Activated gamma-delta T cell treated with anti-CD3 and anti-CD28 coated beads, Interleukin-2, amount 50 U/mL, for 16 hours (primary cell): ENCODE results near the gene SHOC2.

Source experiments
- DNase-seq: peaks from one replicate; pipeline ENCODE4 v3.0.0-alpha.2; 2020; ENCODE audit warnings: low read depth

SHOC2 gene

GRCh38 chr10:110919349-110919931 is at the start of gene SHOC2:
TSS of gene SHOC2 (plus strand) at chr10:110919604. CDS start at chr10:110964359, 44,755 bp downstream.
- DNase-seq: peak; percentile 96

DNA sequence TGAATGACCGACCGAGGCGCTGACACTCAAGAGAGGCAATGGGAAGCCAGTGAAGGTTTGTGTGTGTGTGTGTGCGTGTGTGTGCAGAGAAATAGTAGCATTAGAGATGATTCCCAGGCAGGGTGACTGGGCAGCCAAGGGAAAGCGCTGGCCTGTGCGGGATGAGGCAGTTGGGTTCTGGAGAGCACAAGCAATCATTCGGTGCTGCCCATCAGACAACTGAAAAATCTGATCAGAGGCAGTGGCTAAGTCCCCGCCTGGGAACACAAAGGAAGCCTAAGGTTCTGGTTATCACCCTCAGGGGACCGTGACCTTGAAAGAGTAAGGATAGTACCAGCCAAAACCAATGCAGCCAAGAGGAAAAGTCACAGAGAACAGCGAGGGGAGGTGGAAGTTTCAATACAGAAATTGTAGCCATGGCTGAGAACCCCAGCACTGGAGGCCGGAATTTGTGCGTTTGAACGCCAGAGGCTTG is 48.5 kb upstream of the SHOC2 start:
- no peak for DNase-seq

- DNase-seq: peak; percentile 92
Measured at GRCh38 chr10:110871298-110872084, 47.9 kb upstream of the SHOC2 start, which contains the start of gene PDCD4. TSS of gene PDCD4 (plus strand) at chr10:110871928. CDS start at chr10:110876028, 4,100 bp downstream.

- DNase-seq: peak; percentile 71
Measured at GRCh38 chr10:110872145-110872983, 47.0 kb upstream of the SHOC2 start.

DNA sequence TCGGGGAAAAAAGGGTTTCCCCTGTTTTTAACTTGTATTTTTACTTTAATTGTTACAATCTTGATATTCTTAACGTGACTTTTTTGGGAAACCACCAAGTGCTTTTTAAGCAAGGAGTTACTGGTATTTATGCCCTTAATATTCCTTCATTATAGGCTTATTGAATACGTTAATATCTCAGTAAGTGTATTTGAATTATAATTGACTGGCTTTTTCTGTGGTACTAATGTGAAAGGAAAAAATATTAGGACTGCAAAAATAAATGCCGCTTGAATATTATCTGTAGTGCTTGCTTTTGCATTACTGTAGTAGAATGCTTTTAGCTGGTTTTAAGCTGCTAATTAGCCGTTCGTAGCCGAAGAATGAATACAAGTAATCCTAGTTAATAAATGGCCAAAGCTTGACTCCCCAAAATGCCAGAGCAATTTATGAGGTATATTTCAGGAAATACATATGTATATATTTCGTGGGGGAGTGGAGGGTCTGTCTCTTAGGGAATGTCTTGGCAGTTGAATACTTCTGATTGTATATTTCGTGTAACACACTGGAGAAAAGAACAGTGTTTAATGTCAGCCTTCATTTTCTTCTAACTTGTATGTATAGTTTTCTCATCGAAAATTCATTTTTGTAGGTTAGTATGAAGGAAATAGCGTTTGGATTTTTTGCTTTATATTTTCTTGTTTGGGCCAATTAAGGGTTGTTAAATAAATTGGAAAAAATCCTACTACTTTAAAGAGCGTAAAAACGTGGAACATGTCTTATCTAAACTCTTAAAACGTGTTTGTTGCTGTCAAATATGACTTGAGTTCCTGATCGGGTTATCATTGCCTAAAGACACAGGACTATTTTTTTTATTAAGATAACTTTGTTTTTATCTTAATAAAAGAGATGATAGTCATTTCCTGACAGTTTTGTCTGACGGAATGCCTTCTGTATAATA is 46.1 kb upstream of the SHOC2 start:
- no peak for DNase-seq

DNA sequence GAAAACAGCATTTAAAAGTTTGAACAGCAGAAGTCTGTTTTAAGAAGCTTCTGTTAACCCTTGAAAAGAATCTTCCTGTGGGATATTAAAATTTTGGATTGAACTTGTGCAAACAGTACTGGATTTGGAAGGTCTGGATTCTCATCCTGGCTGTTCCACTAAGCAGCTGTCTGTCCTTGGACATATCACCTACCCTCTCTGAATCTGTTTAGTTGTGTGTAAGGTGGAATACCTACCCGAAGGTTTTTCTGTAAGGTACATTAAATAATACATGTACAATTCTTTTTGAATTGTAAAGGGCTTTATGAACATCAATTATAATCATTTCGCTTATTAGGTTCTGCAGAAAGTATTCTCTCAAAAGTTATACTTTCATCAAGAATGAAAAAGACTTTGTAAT is 45.5 kb upstream of the SHOC2 start:
- DNase-seq: no peak

GRCh38 chr10:110876000-110876399 is 43.4 kb upstream of the SHOC2 start:
- no peak for DNase-seq

- no peak for DNase-seq
Measured at GRCh38 chr10:110876788-110877187, 42.6 kb upstream of the SHOC2 start.

GRCh38 chr10:110880012-110880411 is 39.4 kb upstream of the SHOC2 start:
- no peak for DNase-seq

GRCh38 chr10:110881247-110881646 is 38.2 kb upstream of the SHOC2 start:
- no peak for DNase-seq

GRCh38 chr10:110881905-110882304 is 37.5 kb upstream of the SHOC2 start:
- no peak for DNase-seq

- DNase-seq: no peak
Measured at GRCh38 chr10:110883924-110884323, 35.5 kb upstream of the SHOC2 start.

DNA sequence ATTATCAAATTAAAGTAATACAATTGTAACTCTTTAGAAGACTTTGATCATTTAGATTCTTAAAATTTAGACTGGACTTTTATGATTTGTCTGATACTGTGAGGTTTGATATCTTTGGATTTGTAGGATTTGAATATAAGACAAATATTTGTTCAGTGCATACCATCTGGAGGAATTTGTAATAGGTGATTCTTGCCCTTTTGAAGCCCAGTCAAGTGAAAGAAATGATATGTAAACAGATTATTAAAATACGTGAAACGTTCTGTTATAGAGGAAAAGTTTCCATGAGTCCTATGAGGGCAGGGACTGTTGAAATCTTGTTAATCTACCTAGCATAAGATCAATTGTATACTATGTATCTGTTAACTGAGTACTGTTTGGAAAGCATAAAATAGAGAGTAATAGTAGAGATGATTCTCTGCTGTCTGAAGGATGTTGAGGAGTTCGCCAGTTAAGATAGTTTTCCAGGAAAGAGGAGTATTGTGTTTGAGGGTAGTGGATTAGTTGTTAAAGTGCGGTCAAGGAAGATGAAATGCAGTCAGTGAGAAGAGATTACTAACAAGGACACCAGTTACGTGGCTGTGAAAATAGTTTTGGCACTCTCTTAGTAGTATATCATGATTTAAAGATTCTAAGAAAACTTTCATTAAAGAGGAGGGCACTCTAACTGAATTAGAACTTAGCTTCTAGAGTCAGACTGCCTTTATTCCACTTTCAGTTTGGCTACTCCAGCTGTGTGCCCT is 33.3 kb upstream of the SHOC2 start:
- no peak for DNase-seq

DNA sequence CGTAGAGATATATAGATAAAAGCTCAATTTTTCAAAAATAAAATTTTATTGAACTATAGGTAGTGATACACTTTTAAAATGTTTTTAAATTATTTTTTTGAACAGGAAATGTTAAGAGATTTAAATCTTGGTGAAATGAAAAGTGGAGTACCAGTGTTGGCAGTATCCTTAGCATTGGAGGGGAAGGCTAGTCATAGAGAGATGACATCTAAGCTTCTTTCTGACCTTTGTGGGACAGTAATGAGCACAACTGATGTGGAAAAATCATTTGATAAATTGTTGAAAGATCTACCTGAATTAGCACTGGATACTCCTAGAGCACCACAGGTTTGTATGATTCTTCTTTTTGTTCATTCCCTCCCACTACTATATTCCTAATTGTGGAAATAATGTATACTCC is 31.8 kb upstream of the SHOC2 start:
- no peak for DNase-seq

DNA sequence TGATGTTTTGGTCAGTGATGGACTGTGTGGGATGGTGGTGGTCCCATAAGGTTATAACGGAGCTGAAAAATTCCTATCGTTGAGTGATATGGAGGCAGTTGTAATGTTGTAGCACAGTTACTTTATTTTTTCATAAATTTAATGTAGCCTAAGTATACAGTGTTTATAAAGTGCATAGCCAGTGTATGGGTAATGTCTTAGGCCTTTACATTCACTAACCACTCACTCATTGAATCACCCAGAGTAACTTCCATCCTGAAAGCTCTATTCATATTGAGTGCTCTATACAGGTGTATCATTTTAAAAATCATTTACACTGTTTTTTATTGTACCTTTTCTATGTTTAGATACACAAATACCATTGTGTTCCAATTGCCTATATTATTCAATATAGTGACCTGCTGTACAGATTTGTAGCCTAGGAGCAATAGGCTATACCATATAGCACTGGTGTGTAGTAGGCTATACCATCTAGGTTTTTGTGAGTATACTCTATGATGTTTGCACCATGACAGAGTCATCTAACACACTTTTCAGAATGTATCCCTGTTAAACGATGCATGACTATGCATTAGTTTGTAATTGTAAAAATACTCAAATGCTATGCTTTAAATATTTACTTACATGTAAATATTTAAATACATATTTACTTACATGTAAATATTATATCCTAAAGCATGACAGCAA is 26.7 kb upstream of the SHOC2 start:
- DNase-seq: no peak

GRCh38 chr10:110893559-110894179 is 25.7 kb upstream of the SHOC2 start:
- DNase-seq: no peak

GRCh38 chr10:110897184-110897583 is 22.2 kb upstream of the SHOC2 start:
- DNase-seq: no peak

DNA sequence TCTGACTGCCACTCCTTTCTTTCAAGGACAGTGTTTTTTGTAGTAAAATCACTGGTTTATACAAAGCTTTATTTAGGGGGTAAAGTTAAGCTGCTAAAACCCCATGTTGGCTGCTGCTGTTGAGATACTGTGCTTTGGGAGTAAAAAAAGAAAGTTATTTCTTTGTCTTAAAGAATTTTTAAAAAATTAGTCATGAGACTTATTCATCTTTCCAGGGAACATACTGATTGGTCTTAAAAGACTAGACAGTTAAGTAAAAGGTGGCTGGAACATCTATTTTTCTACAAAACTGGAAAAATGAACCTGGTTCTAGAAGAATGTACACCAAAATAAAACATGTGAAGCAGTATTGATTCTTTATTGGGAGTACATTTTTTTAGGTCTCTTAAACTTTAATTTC is 21.0 kb upstream of the SHOC2 start:
- DNase-seq: no peak

DNA sequence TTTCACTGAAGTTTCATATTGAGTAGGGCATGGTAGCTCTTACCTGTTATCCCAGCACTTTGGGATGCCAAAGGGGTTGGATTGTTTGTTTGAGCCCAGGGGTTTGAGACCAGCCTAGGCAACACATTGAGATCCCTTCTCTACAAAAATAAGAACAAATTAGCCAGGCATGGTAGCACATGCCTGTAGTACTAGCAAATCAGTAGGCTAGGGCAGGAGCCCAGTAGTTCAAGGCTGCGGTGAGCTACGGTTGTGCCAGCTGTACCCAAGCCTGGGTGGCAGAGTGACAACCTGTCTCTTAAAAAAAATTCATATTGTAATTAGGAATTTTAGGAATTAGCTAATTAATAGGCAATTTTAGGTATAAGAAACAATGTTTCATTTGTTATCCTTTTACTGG is 18.4 kb upstream of the SHOC2 start:
- no peak for DNase-seq
